GM21526 (cell line): ENCODE data around the gene SUSD4.

ENCODE experiments used
- ATAC-seq: cut with Tn5 transposase; IDR thresholded peaks from one replicate; pipeline ENCODE4 v1.9.1; 2021; ENCODE audit warnings: moderate library complexity; ENCODE audit not compliant: unreplicated experiment, low FRiP score

The SUSD4 gene

DNA sequence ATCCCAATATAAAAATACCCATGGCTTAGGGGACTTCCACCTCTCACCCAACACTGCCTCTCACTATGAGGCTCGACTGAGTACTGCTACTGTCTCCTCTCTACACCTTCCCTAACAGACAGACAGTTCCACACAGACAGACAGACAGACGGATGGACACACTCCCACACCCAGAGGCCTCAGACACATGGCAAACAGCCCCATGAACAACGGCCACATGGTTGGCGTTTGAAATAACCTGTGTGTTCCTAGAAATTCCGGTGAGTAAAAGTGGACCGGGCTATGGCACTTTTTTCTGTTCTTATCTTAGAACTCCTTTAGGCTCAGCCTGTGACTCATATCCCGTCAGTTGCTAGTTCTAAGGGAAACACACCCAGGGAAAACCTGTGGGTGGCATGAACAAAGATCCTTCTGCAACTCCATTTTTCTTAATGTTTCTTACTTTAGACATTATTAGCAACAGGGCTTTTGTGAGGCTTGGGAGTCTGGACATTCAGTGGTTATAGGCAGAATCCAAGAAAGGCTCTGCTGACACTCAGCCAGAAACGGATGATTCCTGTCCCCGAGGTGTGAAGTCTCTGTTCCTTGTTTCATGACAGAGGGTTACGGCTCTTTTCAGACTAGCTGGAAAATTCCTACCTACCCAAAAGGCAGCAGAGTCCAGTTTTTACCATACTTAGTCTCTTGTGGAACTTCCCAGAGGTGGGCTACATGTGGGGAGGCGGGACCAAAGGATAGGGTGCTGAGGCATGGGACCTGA lies 130.4 kb downstream of the SUSD4 start:
- no peak for ATAC-seq

GRCh38 chr1:223233019-223233409 lies 131.0 kb downstream of the SUSD4 start:
- no peak for ATAC-seq

GRCh38 chr1:223231581-223231980 lies 132.4 kb downstream of the SUSD4 start:
- ATAC-seq: no peak

DNA sequence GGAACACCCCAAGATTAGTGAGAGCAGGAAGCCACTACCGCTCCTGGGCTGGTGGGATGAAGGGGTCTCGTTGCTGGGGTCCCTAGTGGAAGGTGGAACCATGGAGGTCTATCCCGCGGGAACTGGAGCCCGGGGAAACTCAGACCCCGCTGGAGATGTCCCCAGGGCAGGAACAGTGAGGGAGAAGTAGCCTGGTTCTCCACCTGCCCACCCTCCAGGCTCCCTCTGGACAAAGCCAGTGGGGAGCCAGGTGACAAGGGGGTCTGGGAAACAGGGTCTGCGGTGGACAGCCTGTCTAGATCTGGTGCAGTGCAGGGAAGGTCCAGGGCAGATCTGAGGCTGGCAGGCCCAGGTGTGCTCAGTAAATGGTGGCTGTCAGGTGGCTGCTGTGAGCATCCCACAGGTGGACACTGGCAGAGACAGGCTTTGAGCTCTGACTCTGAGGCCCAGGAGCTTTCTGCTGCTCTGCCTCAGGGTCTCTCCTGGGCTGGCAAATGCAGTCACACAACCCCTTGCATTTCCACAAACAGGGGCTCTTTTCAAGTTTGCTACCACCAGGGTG lies 132.9 kb downstream of the SUSD4 start:
- no peak for ATAC-seq

DNA sequence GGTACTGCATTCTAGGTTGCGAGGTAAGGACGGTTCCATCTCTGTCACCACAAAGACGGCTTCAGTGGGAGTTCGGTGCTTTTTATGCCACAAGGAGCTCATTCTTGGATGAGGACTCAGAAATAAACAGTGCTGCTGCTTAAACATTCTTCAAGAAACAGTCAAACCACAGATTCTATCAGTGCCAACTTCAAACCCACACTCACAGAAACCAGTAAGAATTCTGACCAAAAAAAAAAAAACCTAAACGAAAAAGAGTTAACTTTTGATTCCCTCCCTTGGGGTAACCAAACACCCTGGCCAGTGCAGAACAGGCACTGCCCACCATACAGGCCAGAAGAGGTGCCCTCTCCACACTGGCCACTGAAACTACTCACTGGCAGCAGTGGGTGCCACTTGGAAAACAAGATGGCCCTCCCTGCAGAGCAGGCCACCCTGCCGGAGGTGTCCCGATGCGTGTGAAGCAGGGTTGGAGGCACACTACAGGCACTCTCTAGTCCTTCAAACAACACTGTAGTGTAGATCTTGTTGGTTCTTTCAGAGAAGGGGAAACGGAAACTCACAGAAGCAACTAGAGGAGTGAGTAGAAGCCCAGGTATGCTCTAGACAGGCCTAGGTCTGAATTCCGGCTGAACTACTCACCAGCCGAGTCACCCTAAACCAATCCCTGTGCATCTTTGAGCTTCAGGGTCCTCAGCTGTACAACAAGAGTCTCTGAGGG lies 133.7 kb downstream of the SUSD4 start:
- no peak for ATAC-seq

DNA sequence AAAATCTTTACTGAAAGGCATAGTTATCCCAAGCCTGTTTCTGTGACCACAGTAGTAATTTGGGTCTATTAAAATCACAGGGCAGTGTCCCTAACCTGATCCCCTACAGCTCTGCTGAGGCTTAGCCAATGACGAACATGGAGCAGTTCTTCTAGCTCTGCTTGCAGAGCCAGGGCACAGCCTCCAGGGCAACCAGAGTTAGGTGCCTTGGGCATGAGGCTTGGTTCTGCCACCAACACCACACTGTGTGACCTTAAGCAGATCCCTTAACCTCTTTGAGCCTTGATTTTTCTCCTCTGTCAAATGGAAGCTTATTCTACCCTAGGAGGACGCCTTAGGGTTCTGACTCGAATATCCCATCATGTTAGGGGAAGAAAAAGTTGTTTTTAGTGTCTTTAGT lies 134.2 kb downstream of the SUSD4 start:
- no peak for ATAC-seq

DNA sequence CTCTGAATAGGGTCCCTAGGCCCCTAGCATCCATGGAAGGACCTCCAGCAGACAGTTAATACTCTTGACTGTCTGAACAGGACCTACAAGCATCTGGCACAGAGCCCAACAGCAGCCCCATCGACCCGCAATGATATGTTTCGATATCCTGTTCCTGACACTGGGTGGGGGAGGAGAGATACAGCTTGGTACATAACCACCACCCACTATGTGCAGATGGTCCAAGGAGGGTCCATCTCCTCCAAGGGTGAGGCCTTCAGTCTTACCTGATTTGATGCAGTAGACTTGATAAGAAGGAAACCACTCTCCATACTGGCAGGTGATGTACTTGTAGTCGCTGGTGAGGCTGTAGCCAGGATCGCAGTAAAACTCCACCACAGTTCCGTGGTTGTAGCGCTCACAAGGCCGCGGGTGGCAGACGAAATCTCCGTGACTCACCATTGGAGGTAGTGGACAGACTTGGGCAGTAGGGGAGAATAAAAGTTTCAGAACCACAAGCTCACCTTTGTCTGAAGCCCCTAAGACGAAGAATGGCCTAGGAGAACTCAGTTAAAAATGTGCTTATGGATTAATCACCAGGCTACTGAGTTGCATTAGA lies 134.9 kb downstream of the SUSD4 start:
- ATAC-seq: no peak

- no peak for ATAC-seq
Observed at GRCh38 chr1:223228201-223228600, 135.8 kb downstream of the SUSD4 start.

DNA sequence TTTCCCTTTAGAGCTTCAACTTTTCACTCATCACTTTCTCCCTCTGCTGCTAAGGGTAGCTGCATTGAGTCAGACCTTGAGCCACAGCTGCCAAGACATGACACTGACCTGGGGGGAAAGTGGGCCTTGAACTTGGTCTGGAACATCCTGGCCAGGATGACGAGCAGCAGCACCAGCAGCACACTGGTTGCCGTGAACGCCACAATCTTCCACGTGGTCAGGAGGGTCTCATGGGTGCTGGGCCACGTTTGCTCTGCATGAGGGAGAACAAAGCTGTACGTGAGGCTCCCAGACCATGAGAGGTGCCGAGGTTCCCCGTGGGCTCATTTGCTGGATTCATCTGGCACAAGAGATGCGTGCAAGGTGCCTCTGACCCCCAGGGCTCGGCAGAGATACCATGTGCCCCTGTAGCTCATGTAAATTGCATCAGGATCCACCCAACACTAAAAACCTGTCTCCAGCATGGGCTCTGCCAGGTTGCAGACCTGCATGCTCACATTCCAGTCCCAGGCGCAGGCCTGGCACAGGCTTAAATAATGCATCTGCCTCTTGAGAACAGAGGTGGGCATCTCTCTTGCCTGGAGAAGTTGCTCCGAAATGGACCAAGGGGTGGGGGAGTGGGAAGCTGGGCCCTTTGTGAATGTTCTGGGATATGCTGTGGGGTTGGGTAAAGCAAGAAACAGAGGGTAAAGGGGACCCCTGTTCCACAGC lies 136.3 kb downstream of the SUSD4 start:
- ATAC-seq: no peak

DNA sequence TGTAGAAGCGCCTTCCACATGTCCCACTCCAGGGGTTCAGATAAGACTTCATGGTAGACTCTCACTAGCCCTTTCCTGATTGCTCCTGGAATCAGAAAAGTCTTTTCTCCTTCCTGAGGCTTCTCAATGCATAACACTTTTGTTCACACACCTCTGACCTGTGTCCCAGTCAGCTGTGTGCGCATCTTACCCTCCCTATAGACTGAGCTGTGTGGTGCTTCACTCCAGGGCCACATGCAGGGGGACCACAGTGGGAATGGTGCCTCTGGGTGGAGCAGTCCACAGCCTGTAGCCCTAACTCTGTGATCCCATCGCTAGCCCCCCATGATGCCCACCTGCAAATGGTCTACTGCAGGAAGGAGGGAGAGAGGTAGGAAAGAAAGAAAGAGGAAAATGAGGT lies 136.9 kb downstream of the SUSD4 start:
- no peak for ATAC-seq

GRCh38 chr1:223226271-223226670 lies 137.7 kb downstream of the SUSD4 start:
- ATAC-seq: no peak

GRCh38 chr1:223225481-223225880 lies 138.5 kb downstream of the SUSD4 start:
- no peak for ATAC-seq

- no peak for ATAC-seq
Observed at GRCh38 chr1:223225061-223225460, 138.9 kb downstream of the SUSD4 start.

DNA sequence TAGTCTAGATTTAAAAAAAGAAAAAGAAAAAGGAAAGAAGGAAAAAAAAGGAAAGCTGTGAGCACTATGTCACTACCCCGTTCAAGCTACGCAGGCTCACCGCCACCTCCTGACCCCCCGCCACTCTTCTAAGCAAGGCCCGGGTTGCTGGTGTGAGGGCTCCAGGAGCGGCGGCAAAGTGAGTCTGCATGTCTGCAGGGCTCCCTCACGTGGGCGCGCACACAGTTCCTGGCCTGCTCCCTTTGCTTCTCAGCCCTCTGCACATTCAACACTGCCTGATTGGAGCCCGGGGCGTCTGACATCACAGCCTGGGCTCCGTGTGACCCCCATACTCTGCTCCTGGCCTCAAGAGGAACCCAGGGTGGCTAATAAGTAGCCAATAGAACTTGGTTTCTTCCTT lies 139.5 kb downstream of the SUSD4 start:
- no peak for ATAC-seq

DNA sequence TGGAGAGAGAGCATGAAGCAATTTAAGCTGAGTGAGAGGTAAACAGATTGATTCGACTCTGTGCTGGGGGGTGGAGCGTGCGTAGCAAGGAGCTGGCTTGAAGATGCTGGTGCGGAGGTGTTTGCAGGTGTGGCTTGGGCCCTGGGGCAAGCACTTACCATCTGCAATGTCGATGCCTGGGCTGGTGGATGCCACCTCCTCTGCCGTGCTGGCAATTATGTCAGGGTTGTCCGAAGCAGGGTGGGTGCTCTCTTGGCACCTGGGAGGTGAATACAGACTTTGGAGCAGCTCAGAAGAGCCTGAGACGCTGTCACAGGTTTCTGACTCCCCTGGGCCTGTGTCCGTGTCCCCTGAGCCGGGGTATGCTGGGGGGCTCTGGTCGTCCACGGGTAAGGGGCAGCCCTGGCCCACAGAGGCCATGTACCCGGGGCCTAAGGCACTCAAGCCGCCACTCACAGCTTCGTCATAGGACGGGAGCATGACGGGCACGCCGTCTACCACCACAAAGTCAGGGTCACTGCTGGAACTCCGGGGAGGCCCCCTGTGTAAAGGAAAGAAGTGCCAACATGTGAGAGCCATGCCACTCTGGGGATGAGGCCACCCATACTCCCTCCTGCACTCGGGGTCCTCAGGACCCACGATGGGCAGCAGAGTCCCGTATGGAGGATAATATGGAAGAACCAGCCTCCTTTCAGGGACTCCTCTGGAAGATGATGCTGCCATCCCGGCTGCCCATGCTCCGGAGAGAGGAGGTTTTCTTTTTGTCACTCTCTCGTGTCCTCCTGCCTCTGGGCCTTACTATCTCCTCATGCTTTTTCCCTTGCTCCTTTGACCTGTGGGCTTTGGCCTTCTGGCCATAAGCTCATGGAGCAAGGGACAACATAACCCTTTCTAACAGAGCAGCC lies 140.6 kb downstream of the SUSD4 start:
- no peak for ATAC-seq

- ATAC-seq: no peak
Observed at GRCh38 chr1:223222377-223222776, 141.6 kb downstream of the SUSD4 start.

- ATAC-seq: no peak
Observed at GRCh38 chr1:223221686-223222085, 142.3 kb downstream of the SUSD4 start.

DNA sequence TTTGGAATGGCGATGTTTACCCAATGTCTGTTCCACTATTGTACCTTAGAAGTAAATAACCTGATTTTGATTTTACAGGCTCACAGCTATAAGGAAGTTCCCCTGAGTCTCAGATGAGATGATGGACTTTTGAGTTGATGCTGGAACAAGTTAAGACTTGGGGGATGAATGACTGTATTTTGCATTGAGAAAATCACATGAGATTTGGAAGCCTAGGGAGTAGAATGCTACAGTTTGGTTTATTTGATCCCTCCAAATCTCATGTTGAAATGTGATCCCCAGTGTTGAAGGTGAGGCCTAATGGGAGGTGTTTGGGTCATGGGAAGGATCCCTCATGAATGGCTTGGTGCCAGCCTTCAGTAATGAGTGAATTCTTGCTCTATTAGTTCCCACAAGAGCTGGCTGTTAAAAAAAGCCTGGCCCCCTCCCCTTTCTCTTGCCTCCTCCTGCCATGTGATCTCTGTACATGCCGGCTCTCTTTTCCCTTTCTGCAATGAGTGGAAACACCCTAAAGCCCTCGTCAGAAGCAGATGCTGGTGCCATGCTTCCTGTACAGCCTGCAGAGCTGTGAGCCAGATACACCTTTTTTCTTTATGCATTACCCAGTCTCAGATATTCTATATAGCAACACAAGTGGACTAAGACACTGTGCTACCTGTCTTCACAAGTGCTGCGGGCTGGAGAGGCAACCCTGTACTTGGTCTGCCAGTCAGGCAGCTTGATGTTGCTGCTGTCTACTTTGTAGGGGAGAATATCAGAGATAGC lies 143.9 kb downstream of the SUSD4 start:
- ATAC-seq: no peak

GRCh38 chr1:223219318-223219635 lies 144.7 kb downstream of the SUSD4 start:
- ATAC-seq: no peak
